Mesendoderm (in vitro differentiated cells): Measurements from ENCODE around the gene PARD3.
A peak's percentile ranks its signal among the peaks of the same experiment; 100 is the strongest.
"Not testable (repeated sequence)": the region's sequence is repeated elsewhere in the genome, so short reads cannot be mapped to it uniquely, and the experiment has no call there.

ENCODE experiments used
- DNase-seq: peaks from one replicate; pipeline ENCODE4 v3.0.0; 2013
- H2AK5ac ChIP-seq: 2 replicates; pipeline ENCODE4 v1.6.1; 2013; ENCODE audit warnings: low read length, inconsistent platforms
- H2BK120ac ChIP-seq: 2 replicates; pipeline ENCODE4 v1.6.1; 2013; ENCODE audit warnings: low read depth, mild to moderate bottlenecking, low read length, moderate library complexity, mixed read lengths
- H2BK15ac ChIP-seq: replicated peaks from 2 replicates; pipeline ENCODE4 v1.6.1; 2013; ENCODE audit warnings: low read depth, mild to moderate bottlenecking, moderate library complexity
- H2BK5ac ChIP-seq: 2 replicates; pipeline ENCODE4 v1.6.1; 2013; ENCODE audit warnings: low read length, inconsistent platforms
- H3K18ac ChIP-seq: 2 replicates; pipeline ENCODE4 v1.6.1; 2013; ENCODE audit warnings: mild to moderate bottlenecking, low read length, mixed read lengths
- H3K23ac ChIP-seq: one replicate; pipeline ENCODE4 v1.6.1; 2013; ENCODE audit warnings: low read length
- H3K27ac ChIP-seq: 2 replicates; pipeline ENCODE4 v1.5.1; 2013; ENCODE audit warnings: low read depth, mild to moderate bottlenecking, inconsistent platforms, low read length, moderate library complexity
- H3K27me3 ChIP-seq: 2 replicates; pipeline ENCODE4 v1.6.1; 2013; ENCODE audit warnings: low read length, control low read depth, mild to moderate bottlenecking, inconsistent platforms; ENCODE audit not compliant: insufficient read depth, poor library complexity
- H3K36me3 ChIP-seq: 2 replicates; pipeline ENCODE4 v1.6.1; 2013; ENCODE audit warnings: low read length, inconsistent platforms; ENCODE audit not compliant: control insufficient read depth, insufficient read depth
- H3K4ac ChIP-seq: one replicate; pipeline ENCODE4 v1.6.1; 2013; ENCODE audit warnings: low read depth, mild to moderate bottlenecking, low read length, moderate library complexity
- H3K4me1 ChIP-seq: 2 replicates; pipeline ENCODE4 v1.6.1; 2013; ENCODE audit warnings: low read depth, low read length, inconsistent platforms; ENCODE audit not compliant: control insufficient read depth
- H3K4me2 ChIP-seq: 2 replicates; pipeline ENCODE4 v1.6.1; 2013; ENCODE audit warnings: low read length
- H3K4me3 ChIP-seq: 2 replicates; pipeline ENCODE4 v1.5.1; 2013; ENCODE audit warnings: mild to moderate bottlenecking, low read length
- H3K56ac ChIP-seq: one replicate; pipeline ENCODE4 v1.6.1; 2013; ENCODE audit warnings: low read length
- H3K79me1 ChIP-seq: 2 replicates; pipeline ENCODE4 v1.6.1; 2013; ENCODE audit warnings: low read length, inconsistent platforms
- H3K79me2 ChIP-seq: 2 replicates; pipeline ENCODE4 v1.6.1; 2013; ENCODE audit warnings: mild to moderate bottlenecking, low read length; ENCODE audit not compliant: control insufficient read depth, insufficient read depth
- H3K9ac ChIP-seq: 2 replicates; pipeline ENCODE4 v1.6.1; 2013; ENCODE audit warnings: low read length, inconsistent platforms
- H4K5ac ChIP-seq: one replicate; pipeline ENCODE4 v1.6.1; 2013; ENCODE audit warnings: low read length
- H4K8ac ChIP-seq: one replicate; pipeline ENCODE4 v1.6.1; 2013; ENCODE audit warnings: low read depth, mild to moderate bottlenecking, control low read depth, low read length, moderate library complexity
- WGBS: extraction: QIAGEN DNeasy Blood & Tissue Kit; methylation state at CpG from one replicate; pipeline ENCODE4 v1.1.7; 2013; ENCODE audit warnings: low lambda C conversion rate, missing lambda C conversion rate; ENCODE audit not compliant: insufficient coverage; ENCODE audit errors: extremely low coverage; 5-methylcytosine and 5-hydroxymethylcytosine counted together

PARD3 gene

DNA sequence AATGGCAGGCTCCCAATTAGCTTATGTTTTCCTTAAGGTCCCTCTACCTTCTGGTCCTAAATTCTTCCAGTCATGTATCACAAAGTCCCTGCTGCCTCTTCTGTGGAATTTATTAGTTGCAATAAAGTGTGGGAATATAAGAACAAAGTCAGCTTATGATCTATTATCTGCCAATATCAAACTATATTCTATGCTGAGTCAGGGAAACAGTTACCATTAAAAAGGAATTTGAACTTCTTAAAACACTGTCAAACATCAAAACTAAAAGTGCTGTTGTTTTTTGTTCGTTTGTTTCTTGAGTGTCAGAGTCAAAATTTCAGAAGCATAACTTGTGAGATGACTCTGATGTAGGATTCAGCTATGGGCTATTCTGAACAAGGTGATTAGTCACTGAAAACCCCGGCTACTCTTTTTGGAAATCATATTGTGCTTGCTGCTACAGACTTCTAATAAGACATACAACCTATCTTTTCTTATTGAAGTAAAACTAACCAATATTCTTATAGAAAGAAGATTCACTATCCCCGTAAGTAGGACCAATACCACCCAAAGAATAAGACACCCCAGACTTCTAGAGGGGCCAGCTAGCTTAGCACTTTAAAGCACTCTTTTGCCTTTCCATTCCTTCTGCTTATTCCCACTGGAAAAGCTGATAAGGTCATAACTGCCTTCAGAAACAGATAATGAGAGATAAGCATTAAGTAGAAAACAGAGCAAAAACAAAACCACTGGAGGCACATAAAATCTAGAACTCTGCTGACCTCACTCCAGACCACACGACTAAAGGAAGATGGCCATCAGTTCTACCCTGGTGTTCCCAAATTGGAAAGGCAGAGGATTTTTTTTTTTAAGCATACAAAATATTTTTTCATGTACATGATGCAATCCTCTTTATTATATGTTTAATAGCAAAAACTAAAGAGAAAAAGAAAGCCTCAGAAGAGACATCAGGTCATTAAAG is 370.6 kb downstream of the PARD3 start:
- no peaks in the 10 kb centered on the region for H3K79me1 ChIP-seq
- no peak overlapping the region for H2AK5ac ChIP-seq
- no peak overlapping the region for H2BK5ac ChIP-seq
- no peak overlapping the region for H4K8ac ChIP-seq
- no peaks in the 10 kb centered on the region for H3K79me2 ChIP-seq
- no peak overlapping the region for H3K18ac ChIP-seq
- no peak for DNase-seq
- H2BK15ac ChIP-seq = no peak overlapping the region
- H3K36me3 ChIP-seq = no peaks in the 10 kb centered on the region
- H3K4me3 ChIP-seq = no peak overlapping the region
- H2BK120ac ChIP-seq = no peak overlapping the region
- no peak overlapping the region for H3K4ac ChIP-seq
- no peak overlapping the region for H3K4me2 ChIP-seq
- no peak overlapping the region for H3K56ac ChIP-seq
- no CpG with 5 or more reads among the region's 4 CpGs for WGBS
- no peak overlapping the region for H3K23ac ChIP-seq
- no peak overlapping the region for H3K27ac ChIP-seq
- no peak overlapping the region for H4K5ac ChIP-seq
- no peak overlapping the region for H3K9ac ChIP-seq
- H3K4me1 ChIP-seq = no peaks in the 10 kb centered on the region
- no peaks in the 10 kb centered on the region for H3K27me3 ChIP-seq

DNA sequence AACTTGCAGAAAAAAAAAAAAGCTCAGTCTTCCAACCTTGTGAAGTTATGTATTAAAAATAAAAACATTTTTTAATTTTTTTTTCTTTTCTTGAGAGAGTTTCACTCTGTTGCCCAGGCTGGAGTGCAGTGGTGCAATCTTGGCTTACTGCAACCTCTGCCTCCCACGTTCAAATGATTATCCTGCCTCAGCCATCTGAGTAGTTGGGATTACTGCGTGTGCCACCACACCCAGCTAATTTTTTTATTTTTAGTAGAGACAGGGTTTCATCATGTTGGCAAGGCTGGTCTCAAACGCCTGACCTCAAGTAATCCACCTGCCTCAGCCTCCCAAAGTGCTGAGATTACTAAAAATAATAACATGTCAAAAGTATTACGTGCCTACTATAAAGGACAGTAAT is 375.7 kb downstream of the PARD3 start:
- not testable (repeated sequence) for H3K23ac ChIP-seq, H3K79me1 ChIP-seq, H3K18ac ChIP-seq, H3K4me3 ChIP-seq, H3K4me2 ChIP-seq, H3K36me3 ChIP-seq, H2BK15ac ChIP-seq, H3K9ac ChIP-seq, H2BK120ac ChIP-seq, H2AK5ac ChIP-seq, H3K79me2 ChIP-seq, H3K56ac ChIP-seq, H4K8ac ChIP-seq, H4K5ac ChIP-seq, H3K4ac ChIP-seq, H3K27me3 ChIP-seq, H3K4me1 ChIP-seq, DNase-seq, H3K27ac ChIP-seq, H2BK5ac ChIP-seq
- no CpG with 5 or more reads among the region's 4 CpGs for WGBS

- Histone ChIP-seq H3K4me2 (no peak overlapping the region), H3K4ac (no peak overlapping the region), H2BK5ac (no peak overlapping the region), H2AK5ac (no peak overlapping the region), H3K79me2 (no peaks in the 10 kb centered on the region), H2BK15ac (no peak overlapping the region), H4K8ac (no peak overlapping the region), H3K79me1 (no peaks in the 10 kb centered on the region), H3K18ac (no peak overlapping the region), H3K27me3 (no peaks in the 10 kb centered on the region), H3K4me3 (no peak overlapping the region), H4K5ac (no peak overlapping the region), H3K4me1 (no peaks in the 10 kb centered on the region), H3K9ac (no peak overlapping the region), H3K27ac (no peak overlapping the region), H3K56ac (no peak overlapping the region), H2BK120ac (no peak overlapping the region), H3K36me3 (no peaks in the 10 kb centered on the region), H3K23ac (no peak overlapping the region)
- no peak for DNase-seq
- WGBS = no CpG with 5 or more reads among the region's 4 CpGs
Observed at GRCh38 chr10:34438741-34439140, 376.4 kb downstream of the PARD3 start.

DNA sequence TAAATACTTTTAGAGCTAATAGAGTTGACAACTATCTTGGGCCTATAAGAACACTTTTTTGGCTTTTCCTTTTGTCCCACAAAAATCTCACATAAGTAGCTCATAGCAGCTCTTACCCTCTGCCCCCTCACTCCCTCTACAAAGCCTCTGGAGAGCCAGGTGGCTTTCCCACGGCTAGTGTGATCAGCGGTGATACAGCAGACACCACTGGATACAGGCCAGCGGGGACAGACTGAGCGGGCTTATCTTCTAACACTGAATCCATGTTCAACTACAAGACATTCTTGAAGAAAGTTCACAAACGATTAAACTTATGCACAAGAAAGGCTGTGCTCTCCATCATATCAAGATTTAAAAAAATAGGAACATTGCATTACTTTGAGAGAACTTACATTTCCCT is 377.2 kb downstream of the PARD3 start:
- Histone ChIP-seq H2BK15ac (no peak overlapping the region), H3K18ac (no peak overlapping the region), H3K56ac (no peak overlapping the region), H3K9ac (no peak overlapping the region), H3K23ac (no peak overlapping the region), H3K4me1 (no peaks in the 10 kb centered on the region), H3K27ac (no peak overlapping the region), H3K4me2 (no peak overlapping the region), H4K5ac (no peak overlapping the region), H2BK120ac (no peak overlapping the region), H3K36me3 (no peaks in the 10 kb centered on the region), H3K79me2 (no peaks in the 10 kb centered on the region), H3K79me1 (no peaks in the 10 kb centered on the region), H3K27me3 (no peaks in the 10 kb centered on the region), H4K8ac (no peak overlapping the region), H2BK5ac (no peak overlapping the region), H2AK5ac (no peak overlapping the region), H3K4ac (no peak overlapping the region), H3K4me3 (no peak overlapping the region)
- WGBS = no CpG with 5 or more reads among the region's 5 CpGs
- peak; percentile 23 for DNase-seq

GRCh38 chr10:34434119-34434594 is 380.9 kb downstream of the PARD3 start:
- Histone ChIP-seq H3K4me2 (no peak overlapping the region), H3K79me2 (no peaks in the 10 kb centered on the region), H2BK120ac (no peak overlapping the region), H3K4me1 (no peaks in the 10 kb centered on the region), H3K36me3 (no peaks in the 10 kb centered on the region), H3K9ac (no peak overlapping the region), H2BK15ac (no peak overlapping the region), H2AK5ac (no peak overlapping the region), H3K27ac (no peak overlapping the region), H4K8ac (no peak overlapping the region), H3K4ac (no peak overlapping the region), H3K23ac (no peak overlapping the region), H3K18ac (no peak overlapping the region), H3K4me3 (no peak overlapping the region), H2BK5ac (no peak overlapping the region), H4K5ac (no peak overlapping the region), H3K79me1 (no peaks in the 10 kb centered on the region), H3K27me3 (no peaks in the 10 kb centered on the region), H3K56ac (no peak overlapping the region)
- WGBS = no CpG with 5 or more reads among the region's 2 CpGs
- DNase-seq = no peak
